HepG2 (cell line): ENCODE measurements around the gene BIRC7. TPM values are rescaled to one million over a fixed set of nuclear protein-coding genes. Genes with fewer than 3 reads are reported as not detected.

Experiments used
- ELF1 ChIP-seq: sonication (generic); formaldehyde crosslinking; IDR thresholded peaks from 2 replicates; pipeline ENCODE4 v1.4.0; 2020; ENCODE audit warnings: missing genetic modification reagents
- ZNF101 ChIP-seq: sonication (generic); formaldehyde crosslinking; IDR thresholded peaks from 2 replicates; pipeline ENCODE4 v1.4.0; 2020; ENCODE audit warnings: mild to moderate bottlenecking, low read depth, missing genetic modification reagents, borderline replicate concordance
- ZNF496 ChIP-seq: sonication (generic); formaldehyde crosslinking; IDR thresholded peaks from 2 replicates; pipeline ENCODE4 v1.8.1; 2023; ENCODE audit warnings: mild to moderate bottlenecking, moderate library complexity, missing genetic modification reagents; ENCODE audit not compliant: insufficient replicate concordance
- polyA plus RNA-seq, 8 experiments: library from polyadenylated mRNA; depleted of rRNA in 3 of 8; stranded (reverse) in 7 of 8; unstranded in 1 of 8; fragments of >200 nt; fragmentation: Illumina TruSeq in 4 of 8; extraction: Trizol in 4 of 8; gene quantifications; 2 replicates each; pipeline versions ENCODE4 v1.2.1 to v1.2.3, GENCODE V29; 2011 to 2016; ENCODE audit warnings: low read depth in 4 of 8, missing spikeins in 1 of 8, mixed read lengths in 1 of 8; ENCODE audit not compliant: insufficient read depth in 1 of 8
- total RNA-seq, 5 experiments: library from RNA; depleted of rRNA; stranded (reverse); fragments of >200 nt; fragmentation: Illumina TruSeq; extraction: Trizol; gene quantifications; 2 replicates each; pipeline ENCODE4 v1.2.3, GENCODE V29; 2016; ENCODE audit warnings: low read depth in 1 of 5
- TF ChIP-seq, protein P1 (sequence below), 2 experiments: fragments of 450-650 bp in 1 of 2; sonication (generic) in 1 of 2; formaldehyde crosslinking in 1 of 2; IDR thresholded peaks; 2 replicates each; pipeline versions ENCODE4 v1.6.1 to v1.8.0; 2016 to 2022; ENCODE audit warnings: antibody characterized with exemption in 1 of 2, mild to moderate bottlenecking in 1 of 2, missing genetic modification reagents in 1 of 2
- TF ChIP-seq, protein P2 (sequence below): sonication (generic); formaldehyde crosslinking; IDR thresholded peaks from 2 replicates; pipeline ENCODE4 v1.9.0; 2022; ENCODE audit warnings: low read depth, missing genetic modification reagents
- TF ChIP-seq, protein P3 (sequence below): sonication (generic); formaldehyde crosslinking; IDR thresholded peaks from 2 replicates; pipeline ENCODE4 v1.4.0; 2020; ENCODE audit warnings: missing genetic modification reagents
- TF ChIP-seq, protein P4 (sequence below): IDR thresholded peaks from 2 replicates; pipeline ENCODE4 v1.6.1; 2016; ENCODE audit warnings: low read depth, borderline replicate concordance
- TF ChIP-seq, protein P5 (sequence below): sonication (generic); formaldehyde crosslinking; IDR thresholded peaks from 2 replicates; pipeline ENCODE4 v1.4.0; 2020; ENCODE audit warnings: missing genetic modification reagents
- TF ChIP-seq, protein P6 (sequence below): sonication (generic); formaldehyde crosslinking; IDR thresholded peaks from 2 replicates; pipeline ENCODE4 v1.4.0; 2020; ENCODE audit warnings: missing genetic modification reagents

Gene BIRC7
- total and polyA plus RNA-seq, 2 of the 13 experiments (the other 11 are each of a cell fraction or from before 2014, with no cell fraction given) = 0.27 to 5.1 TPM

DNA sequence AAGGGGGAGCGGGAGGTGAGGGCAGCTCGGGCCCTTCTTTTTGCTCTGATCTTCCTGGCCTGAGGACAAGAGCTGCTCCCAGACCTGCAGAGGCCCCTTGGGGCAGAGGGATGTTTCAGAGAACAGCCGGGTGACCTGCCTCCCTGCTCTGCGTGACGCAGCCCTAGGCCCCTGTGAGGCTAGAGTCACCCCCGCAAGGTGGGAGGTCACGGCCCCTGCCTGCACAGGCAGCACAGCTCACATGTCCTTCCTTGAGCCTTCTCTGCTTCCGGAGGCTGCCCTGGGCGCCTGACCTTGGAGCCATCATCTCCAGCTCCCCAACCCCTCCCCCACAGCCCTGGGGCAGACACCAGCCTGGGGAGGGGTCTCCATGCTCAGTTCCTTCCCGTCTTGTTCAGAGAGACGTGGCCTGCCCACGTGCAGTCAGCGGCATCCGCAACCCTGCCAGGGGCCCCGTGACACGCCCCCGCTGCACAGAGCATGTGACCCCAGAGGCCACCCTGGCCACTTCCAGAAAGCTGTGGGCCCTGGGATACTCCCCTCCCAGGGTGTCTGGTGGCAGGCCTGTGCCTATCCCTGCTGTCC is at the start of gene BIRC7 (continued):
- TF ChIP-seq, protein P1, sequence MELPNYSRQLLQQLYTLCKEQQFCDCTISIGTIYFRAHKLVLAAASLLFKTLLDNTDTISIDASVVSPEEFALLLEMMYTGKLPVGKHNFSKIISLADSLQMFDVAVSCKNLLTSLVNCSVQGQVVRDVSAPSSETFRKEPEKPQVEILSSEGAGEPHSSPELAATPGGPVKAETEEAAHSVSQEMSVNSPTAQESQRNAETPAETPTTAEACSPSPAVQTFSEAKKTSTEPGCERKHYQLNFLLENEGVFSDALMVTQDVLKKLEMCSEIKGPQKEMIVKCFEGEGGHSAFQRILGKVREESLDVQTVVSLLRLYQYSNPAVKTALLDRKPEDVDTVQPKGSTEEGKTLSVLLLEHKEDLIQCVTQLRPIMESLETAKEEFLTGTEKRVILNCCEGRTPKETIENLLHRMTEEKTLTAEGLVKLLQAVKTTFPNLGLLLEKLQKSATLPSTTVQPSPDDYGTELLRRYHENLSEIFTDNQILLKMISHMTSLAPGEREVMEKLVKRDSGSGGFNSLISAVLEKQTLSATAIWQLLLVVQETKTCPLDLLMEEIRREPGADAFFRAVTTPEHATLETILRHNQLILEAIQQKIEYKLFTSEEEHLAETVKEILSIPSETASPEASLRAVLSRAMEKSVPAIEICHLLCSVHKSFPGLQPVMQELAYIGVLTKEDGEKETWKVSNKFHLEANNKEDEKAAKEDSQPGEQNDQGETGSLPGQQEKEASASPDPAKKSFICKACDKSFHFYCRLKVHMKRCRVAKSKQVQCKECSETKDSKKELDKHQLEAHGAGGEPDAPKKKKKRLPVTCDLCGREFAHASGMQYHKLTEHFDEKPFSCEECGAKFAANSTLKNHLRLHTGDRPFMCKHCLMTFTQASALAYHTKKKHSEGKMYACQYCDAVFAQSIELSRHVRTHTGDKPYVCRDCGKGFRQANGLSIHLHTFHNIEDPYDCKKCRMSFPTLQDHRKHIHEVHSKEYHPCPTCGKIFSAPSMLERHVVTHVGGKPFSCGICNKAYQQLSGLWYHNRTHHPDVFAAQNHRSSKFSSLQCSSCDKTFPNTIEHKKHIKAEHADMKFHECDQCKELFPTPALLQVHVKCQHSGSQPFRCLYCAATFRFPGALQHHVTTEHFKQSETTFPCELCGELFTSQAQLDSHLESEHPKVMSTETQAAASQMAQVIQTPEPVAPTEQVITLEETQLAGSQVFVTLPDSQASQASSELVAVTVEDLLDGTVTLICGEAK (IDR thresholded peaks at IDR 0.05) = no peak
- TF ChIP-seq, protein P1 (CRISPR knock-in tag; IDR thresholded peaks at IDR 0.05) = peak; percentile 68; the same call in 1 of the 2 replicates
- TF ChIP-seq, protein P2, sequence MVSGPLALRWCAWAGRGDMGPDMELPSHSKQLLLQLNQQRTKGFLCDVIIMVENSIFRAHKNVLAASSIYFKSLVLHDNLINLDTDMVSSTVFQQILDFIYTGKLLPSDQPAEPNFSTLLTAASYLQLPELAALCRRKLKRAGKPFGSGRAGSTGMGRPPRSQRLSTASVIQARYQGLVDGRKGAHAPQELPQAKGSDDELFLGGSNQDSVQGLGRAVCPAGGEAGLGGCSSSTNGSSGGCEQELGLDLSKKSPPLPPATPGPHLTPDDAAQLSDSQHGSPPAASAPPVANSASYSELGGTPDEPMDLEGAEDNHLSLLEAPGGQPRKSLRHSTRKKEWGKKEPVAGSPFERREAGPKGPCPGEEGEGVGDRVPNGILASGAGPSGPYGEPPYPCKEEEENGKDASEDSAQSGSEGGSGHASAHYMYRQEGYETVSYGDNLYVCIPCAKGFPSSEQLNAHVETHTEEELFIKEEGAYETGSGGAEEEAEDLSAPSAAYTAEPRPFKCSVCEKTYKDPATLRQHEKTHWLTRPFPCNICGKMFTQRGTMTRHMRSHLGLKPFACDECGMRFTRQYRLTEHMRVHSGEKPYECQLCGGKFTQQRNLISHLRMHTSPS = no peak
- TF ChIP-seq, protein P3, sequence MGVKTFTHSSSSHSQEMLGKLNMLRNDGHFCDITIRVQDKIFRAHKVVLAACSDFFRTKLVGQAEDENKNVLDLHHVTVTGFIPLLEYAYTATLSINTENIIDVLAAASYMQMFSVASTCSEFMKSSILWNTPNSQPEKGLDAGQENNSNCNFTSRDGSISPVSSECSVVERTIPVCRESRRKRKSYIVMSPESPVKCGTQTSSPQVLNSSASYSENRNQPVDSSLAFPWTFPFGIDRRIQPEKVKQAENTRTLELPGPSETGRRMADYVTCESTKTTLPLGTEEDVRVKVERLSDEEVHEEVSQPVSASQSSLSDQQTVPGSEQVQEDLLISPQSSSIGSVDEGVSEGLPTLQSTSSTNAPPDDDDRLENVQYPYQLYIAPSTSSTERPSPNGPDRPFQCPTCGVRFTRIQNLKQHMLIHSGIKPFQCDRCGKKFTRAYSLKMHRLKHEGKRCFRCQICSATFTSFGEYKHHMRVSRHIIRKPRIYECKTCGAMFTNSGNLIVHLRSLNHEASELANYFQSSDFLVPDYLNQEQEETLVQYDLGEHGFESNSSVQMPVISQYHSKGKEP (CRISPR knock-in tag) = no peak
- no peak for TF ChIP-seq ZNF496 (CRISPR knock-in tag)
- TF ChIP-seq, protein P4, sequence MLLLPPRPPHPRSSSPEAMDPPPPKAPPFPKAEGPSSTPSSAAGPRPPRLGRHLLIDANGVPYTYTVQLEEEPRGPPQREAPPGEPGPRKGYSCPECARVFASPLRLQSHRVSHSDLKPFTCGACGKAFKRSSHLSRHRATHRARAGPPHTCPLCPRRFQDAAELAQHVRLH (CRISPR knock-in tag) = no peak
- TF ChIP-seq ZNF101 (CRISPR knock-in tag) = no peak
- TF ChIP-seq ELF1 (CRISPR knock-in tag) = no peak
- TF ChIP-seq, protein P5, sequence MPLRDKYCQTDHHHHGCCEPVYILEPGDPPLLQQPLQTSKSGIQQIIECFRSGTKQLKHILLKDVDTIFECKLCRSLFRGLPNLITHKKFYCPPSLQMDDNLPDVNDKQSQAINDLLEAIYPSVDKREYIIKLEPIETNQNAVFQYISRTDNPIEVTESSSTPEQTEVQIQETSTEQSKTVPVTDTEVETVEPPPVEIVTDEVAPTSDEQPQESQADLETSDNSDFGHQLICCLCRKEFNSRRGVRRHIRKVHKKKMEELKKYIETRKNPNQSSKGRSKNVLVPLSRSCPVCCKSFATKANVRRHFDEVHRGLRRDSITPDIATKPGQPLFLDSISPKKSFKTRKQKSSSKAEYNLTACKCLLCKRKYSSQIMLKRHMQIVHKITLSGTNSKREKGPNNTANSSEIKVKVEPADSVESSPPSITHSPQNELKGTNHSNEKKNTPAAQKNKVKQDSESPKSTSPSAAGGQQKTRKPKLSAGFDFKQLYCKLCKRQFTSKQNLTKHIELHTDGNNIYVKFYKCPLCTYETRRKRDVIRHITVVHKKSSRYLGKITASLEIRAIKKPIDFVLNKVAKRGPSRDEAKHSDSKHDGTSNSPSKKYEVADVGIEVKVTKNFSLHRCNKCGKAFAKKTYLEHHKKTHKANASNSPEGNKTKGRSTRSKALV (CRISPR knock-in tag) = no peak
- TF ChIP-seq, protein P6, sequence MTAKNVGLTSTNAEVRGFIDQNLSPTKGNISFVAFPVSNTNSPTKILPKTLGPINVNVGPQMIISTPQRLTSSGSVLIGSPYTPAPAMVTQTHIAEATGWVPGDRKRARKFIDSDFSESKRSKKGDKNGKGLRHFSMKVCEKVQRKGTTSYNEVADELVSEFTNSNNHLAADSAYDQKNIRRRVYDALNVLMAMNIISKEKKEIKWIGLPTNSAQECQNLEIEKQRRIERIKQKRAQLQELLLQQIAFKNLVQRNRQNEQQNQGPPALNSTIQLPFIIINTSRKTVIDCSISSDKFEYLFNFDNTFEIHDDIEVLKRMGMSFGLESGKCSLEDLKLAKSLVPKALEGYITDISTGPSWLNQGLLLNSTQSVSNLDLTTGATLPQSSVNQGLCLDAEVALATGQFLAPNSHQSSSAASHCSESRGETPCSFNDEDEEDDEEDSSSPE (CRISPR knock-in tag) = no peak
